ENCODE data around the gene GSK3B. TPM values are rescaled to one million over a fixed set of nuclear protein-coding genes. Genes with fewer than 3 reads are reported as not detected.

The GSK3B gene
- total and polyA plus RNA-seq, 10 of the 15 experiments (the other 5 are each of a cell fraction or from before 2014, with no cell fraction given): 8.5 to 49.8 (median 25.5) TPM

DNA sequence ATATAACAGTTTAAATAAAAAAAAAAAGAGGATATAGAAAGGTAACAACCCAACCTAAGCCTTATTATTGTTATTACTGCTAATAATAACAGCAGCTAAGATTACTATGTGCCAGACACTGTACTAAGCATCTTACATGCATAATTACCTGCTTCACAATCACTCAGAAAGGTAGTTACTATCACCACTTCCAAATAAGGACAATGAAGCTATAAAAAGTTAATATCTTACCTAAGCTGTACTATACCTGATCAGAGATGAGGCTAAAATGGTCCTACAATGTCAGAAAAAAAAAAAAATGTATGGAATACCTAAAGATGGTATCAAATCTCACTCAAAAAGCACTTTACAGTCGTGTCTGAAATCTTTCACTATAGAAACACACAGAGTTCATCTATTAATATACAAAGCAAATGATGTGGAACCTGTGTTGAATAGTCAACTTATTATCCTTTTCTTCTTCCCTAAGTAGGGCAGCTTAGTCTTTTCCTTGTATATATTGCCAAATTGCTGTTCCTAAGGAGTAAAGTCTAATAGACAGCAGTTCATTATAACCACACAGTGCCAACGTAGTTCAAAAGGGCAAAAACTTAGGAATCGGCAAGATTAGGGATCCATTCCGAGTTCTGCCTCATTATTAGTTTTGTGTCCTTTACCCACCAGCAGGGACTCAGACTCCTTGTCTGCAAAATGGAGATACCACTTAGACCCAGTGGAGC is 23.8 kb downstream of the GSK3B start:
- Histone ChIP-seq H3K36me3 (ENCODE audit: control insufficient read depth in 2 of 2, insufficient read depth in 2 of 2, low read length in 1 of 2) (peaks cover 0 to 3% of the 10 kb centered on the region in 2 experiments; a peak in 2 of 4 replicates), H3K79me2 (ENCODE audit: control insufficient read depth, insufficient read depth, low read length) (peaks cover 89% of the 10 kb centered on the region), H3K4me2 (ENCODE audit: control insufficient read depth, insufficient read depth) (no peak overlapping the region), H3K4me3 (no peak overlapping the region), H3K27ac (ENCODE audit: control insufficient read depth, insufficient read depth) (no peak overlapping the region), H4K20me1 (ENCODE audit: control insufficient read depth, insufficient read depth) (no peaks in the 10 kb centered on the region), H3K9me3 (replicated peaks; ENCODE audit: control insufficient read depth, insufficient read depth, low read length) (peaks cover 9% of the 10 kb centered on the region), H2AFZ (ENCODE audit: control insufficient read depth, low read depth, low read length) (no peak overlapping the region), H3K4me1 (ENCODE audit: control insufficient read depth, insufficient read depth, low read length) (no peaks in the 10 kb centered on the region), H3K9ac (ENCODE audit: control insufficient read depth, insufficient read depth, low read length) (no peak overlapping the region), H3K27me3 (replicated peaks in 1 of 2; ENCODE audit: control insufficient read depth in 2 of 2, insufficient read depth in 2 of 2, low read length in 1 of 2) (no peaks in the 10 kb centered on the region)
- WGBS (ENCODE audit: insufficient coverage, insufficient replicate concordance, low lambda C conversion rate, missing lambda C conversion rate): 79% methylated on average over 4 of the region's 4 CpGs
- RAD21 ChIA-PET (ENCODE audit: unreplicated experiment): interaction anchor here (1.5 kb wide), 1 partner anchor 177 kb away, joined by 4 read pairs; no protein-coding TSS in a partner anchor
- ATAC-seq: no peak; the same call in 2 of the 3 replicates
- in situ Hi-C loops (cut with MboI): no loop called here
- POLR2A ChIA-PET: interaction anchor here (0.6 to 1.4 kb wide), 2 partner anchors 11 to 20 kb away, joined by 3 to 4 read pairs; no protein-coding TSS in a partner anchor
- no peak for FAIRE-seq
- TF ChIP-seq NR2C2 (IDR thresholded peaks at IDR 0.05; ENCODE audit: borderline replicate concordance, control insufficient read depth, insufficient read length, low read depth): no peak
- no peak for TF ChIP-seq DPF2 (IDR thresholded peaks at IDR 0.05)
- no peak for TF ChIP-seq RFX5 (IDR thresholded peaks at IDR 0.05; ENCODE audit: low read depth, low read length)
- no peak for TF ChIP-seq JUNB (IDR thresholded peaks at IDR 0.05)
- TF ChIP-seq USF2 (IDR thresholded peaks at IDR 0.05; ENCODE audit: borderline replicate concordance, low read depth, low read length): no peak
- no peak for TF ChIP-seq STAT3 (IDR thresholded peaks at IDR 0.05; ENCODE audit: low read depth, low read length)
- TF ChIP-seq ESRRA (IDR thresholded peaks at IDR 0.05; ENCODE audit: low read length): no peak
- TF ChIP-seq SREBF1 (IDR thresholded peaks at IDR 0.05; ENCODE audit: low read length): no peak
- no peak for TF ChIP-seq CEBPB (IDR thresholded peaks at IDR 0.05; ENCODE audit: borderline replicate concordance in 1 of 2, low read depth in 2 of 2, low read length in 2 of 2)
- TF ChIP-seq ZBED1 (IDR thresholded peaks at IDR 0.05; ENCODE audit: borderline replicate concordance): no peak
- TF ChIP-seq HDGF (IDR thresholded peaks at IDR 0.05): no peak
- no peak for TF ChIP-seq SPI1 (IDR thresholded peaks at IDR 0.05; ENCODE audit: borderline replicate concordance, insufficient read depth, low read depth, low read length)
- SMC1A ChIA-PET (ENCODE audit: uncharacterized antibody, unreplicated experiment): interaction anchor here (0.8 to 2.2 kb wide), 8 partner anchors 10 to 270 kb away, joined by 3 to 6 read pairs (median 4); no protein-coding TSS in a partner anchor
- CTCF ChIA-PET: interaction anchor here (0.6 kb wide), 1 partner anchor 26 kb away, joined by 4 read pairs; no protein-coding TSS in a partner anchor
- intact Hi-C loops (cut with micrococcal nuclease; ENCODE audit: unreplicated experiment): no loop called here
- no TSS peak for BruUV-seq (replicated peaks)
- no peak for DNase-seq (ENCODE audit: low read depth, low spot score)
